Spinal cord (tissue), 10 donors: ENCODE results near the gene MAP4. TPM values are rescaled to one million over a fixed set of nuclear protein-coding genes. Genes with fewer than 3 reads are reported as not detected.

Experiments used
- DNase-seq, 6 donors: peaks; one replicate each; pipeline versions ENCODE4 v3.0.0 to v3.0.0-alpha.2; 2013 to 2015; ENCODE audit warnings: low spot score in 6 of 6, low read depth in 4 of 6
- H3K27ac ChIP-seq: one replicate; pipeline ENCODE4 v1.5.1; 2013; ENCODE audit warnings: low read depth, low read length, control low read depth
- H3K27me3 ChIP-seq: one replicate; pipeline ENCODE4 v1.6.1; 2013; ENCODE audit warnings: low read length; ENCODE audit not compliant: control insufficient read depth, insufficient read depth
- H3K36me3 ChIP-seq: one replicate; pipeline ENCODE4 v1.6.1; 2013; ENCODE audit warnings: low read length; ENCODE audit not compliant: control insufficient read depth, insufficient read depth
- H3K4me1 ChIP-seq: one replicate; pipeline ENCODE4 v1.6.1; 2013; ENCODE audit warnings: low read length; ENCODE audit not compliant: control insufficient read depth, insufficient read depth
- H3K4me3 ChIP-seq: one replicate; pipeline ENCODE4 v1.5.1; 2013; ENCODE audit warnings: low read depth, low read length, control low read depth
- H3K9me3 ChIP-seq: one replicate; pipeline ENCODE4 v1.6.1; 2013; ENCODE audit warnings: low read length; ENCODE audit not compliant: control insufficient read depth, insufficient read depth
- WGBS: methylation state at CpG from one replicate; pipeline ENCODE4 v1.1.5; 2013; ENCODE audit warnings: missing lambda C conversion rate; ENCODE audit not compliant: insufficient coverage; 5-methylcytosine and 5-hydroxymethylcytosine counted together
- polyA plus RNA-seq, 2 donors: library from polyadenylated mRNA; unstranded; fragments of 120-200 nt; gene quantifications; one replicate each; pipeline ENCODE4 v1.2.1, GENCODE V29; 2013; ENCODE audit not compliant: insufficient read length in 2 of 2
- total RNA-seq, 2 donors: library from RNA; depleted of rRNA in 1 of 2; stranded (reverse); fragments of 120-200 nt in 1 of 2; fragments of >200 nt in 1 of 2; gene quantifications; one replicate each; pipeline versions ENCODE4 v1.2.3 to v1.2.4, GENCODE V29; 2013 to 2014
- donor health status: healthy.

The MAP4 gene
- total and polyA plus RNA-seq, 4 donors, result 123 to 344 (median 278) TPM

DNA sequence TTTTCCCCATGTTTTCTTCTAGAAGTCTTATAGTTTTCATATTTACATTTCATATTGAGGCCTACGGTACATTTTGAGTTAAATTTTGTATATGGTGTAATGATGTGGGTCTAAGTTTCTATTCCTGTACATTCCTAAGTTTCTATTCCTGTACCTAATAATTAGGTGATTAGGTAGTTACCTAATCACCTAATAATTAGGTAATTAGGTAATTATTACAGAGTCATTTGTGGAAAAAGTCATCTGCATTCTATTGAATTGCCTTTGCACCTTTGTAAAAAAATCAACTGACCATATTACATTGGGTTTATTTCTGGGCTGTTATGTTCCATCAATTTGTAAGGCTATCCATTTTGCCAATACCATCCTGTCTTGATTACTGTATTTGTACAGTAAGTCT is 37.1 kb downstream of the MAP4 start:
- Histone ChIP-seq H3K27ac (no peak overlapping the region), H3K9me3 (no peaks in the 10 kb centered on the region), H3K36me3 (no peaks in the 10 kb centered on the region), H3K4me3 (no peak overlapping the region), H3K27me3 (no peaks in the 10 kb centered on the region), H3K4me1 (no peaks in the 10 kb centered on the region)
- DNase-seq, result no peak
- WGBS, result no CpG with 5 or more reads among the region's 1 CpG

DNA sequence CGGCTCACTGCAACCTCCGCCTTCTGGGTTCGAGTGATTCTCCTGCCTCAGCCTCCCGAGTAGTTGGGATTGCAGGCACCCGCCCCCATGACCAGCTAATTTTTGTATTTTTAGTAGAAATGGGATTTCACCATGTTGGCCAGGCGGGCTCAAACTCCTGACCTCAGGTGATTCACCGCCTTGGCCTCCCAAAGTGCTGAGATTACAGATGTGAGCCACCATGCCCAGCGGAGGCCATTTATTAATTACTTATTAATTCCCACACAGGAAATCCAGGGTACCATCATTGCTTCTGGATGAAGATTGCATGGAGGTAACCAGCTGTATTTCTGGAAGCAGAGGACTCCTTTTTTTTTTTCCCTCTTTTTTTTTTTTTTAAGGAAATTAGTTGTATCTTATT is 37.8 kb downstream of the MAP4 start:
- Histone ChIP-seq H3K4me1 (no peaks in the 10 kb centered on the region), H3K36me3 (no peaks in the 10 kb centered on the region), H3K27me3 (no peaks in the 10 kb centered on the region), H3K9me3 (no peaks in the 10 kb centered on the region), H3K4me3 (no peak overlapping the region), H3K27ac (no peak overlapping the region)
- no peak for DNase-seq
- WGBS, result 95% methylated on average over 5 of the region's 8 CpGs

- no peaks in the 10 kb centered on the region for H3K9me3 ChIP-seq
- no peaks in the 10 kb centered on the region for H3K36me3 ChIP-seq
- no peaks in the 10 kb centered on the region for H3K27me3 ChIP-seq
- DNase-seq, result no peak
- H3K4me3 ChIP-seq, result no peak overlapping the region
- no peak overlapping the region for H3K27ac ChIP-seq
- H3K4me1 ChIP-seq, result no peaks in the 10 kb centered on the region
- 60% methylated on average over 1 of the region's 3 CpGs for WGBS
These were observed 40.0 kb downstream of the MAP4 start for GRCh38 chr3:47976135-47976732.

DNA sequence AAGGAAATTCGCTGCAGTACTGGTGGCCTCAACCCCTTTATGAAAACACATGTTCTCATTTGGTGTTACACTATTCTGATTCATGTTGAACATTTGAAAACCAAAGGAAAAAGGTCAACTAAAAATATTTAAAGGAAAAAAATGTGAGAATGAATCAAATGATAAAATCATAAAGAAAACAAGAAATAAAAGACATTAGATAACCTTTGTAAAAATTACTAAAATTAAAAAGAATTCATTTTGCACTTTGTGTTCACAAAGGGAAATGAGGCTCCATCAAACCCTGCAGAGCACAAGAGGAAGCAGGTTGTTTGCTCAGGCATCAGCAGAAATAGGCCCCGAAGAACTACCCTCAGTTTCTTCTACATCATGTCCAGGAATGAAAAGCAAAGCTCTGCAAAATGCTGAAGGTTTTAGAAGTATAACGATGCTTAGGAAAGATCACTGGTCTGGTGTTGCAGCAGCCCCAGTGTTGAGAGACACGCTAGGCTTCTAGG is 41.2 kb downstream of the MAP4 start:
- H3K4me1 ChIP-seq, result no peaks in the 10 kb centered on the region
- H3K4me3 ChIP-seq, result no peak overlapping the region
- no peaks in the 10 kb centered on the region for H3K36me3 ChIP-seq
- H3K27me3 ChIP-seq, result no peaks in the 10 kb centered on the region
- no peaks in the 10 kb centered on the region for H3K9me3 ChIP-seq
- H3K27ac ChIP-seq, result no peak overlapping the region
- WGBS, result 88% methylated on average over 1 of the region's 4 CpGs
- DNase-seq, result no peak

DNA sequence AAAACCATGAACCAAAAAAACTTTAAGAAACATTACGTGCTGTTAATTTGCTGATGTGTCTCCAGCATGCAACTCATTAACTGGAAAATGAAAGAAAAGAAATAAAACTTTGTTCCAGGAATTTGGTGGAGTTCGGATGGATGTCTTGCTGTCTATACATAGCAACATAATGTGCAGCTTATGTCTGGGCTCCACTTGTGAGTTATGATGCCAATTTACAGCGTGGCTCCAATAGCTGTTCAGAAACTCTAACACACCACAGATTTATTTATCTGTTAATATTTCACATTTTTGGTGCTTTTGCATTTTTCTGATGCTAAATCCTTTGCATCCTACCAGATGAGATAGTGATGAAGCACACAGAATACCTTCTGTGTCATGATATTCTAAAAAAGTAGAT is 45.1 kb downstream of the MAP4 start:
- Histone ChIP-seq H3K4me3 (no peak overlapping the region), H3K9me3 (no peaks in the 10 kb centered on the region), H3K27me3 (no peaks in the 10 kb centered on the region), H3K4me1 (no peaks in the 10 kb centered on the region), H3K36me3 (no peaks in the 10 kb centered on the region), H3K27ac (no peak overlapping the region)
- DNase-seq, result peak in 1 of 6 donors; percentile 75
- no CpG with 5 or more reads among the region's 3 CpGs for WGBS

- no CpG with 5 or more reads among the region's 4 CpGs for WGBS
- Histone ChIP-seq H3K27ac (no peak overlapping the region), H3K4me1 (peaks cover 7% of the 10 kb centered on the region), H3K27me3 (no peaks in the 10 kb centered on the region), H3K9me3 (peaks cover 1% of the 10 kb centered on the region), H3K4me3 (no peak overlapping the region), H3K36me3 (no peaks in the 10 kb centered on the region)
- no peak for DNase-seq
These were observed 51.5 kb downstream of the MAP4 start for GRCh38 chr3:47964740-47965139.

- Histone ChIP-seq H3K36me3 (no peaks in the 10 kb centered on the region), H3K27me3 (no peaks in the 10 kb centered on the region), H3K27ac (peak overlapping the region; percentile 22), H3K9me3 (peaks cover 1% of the 10 kb centered on the region), H3K4me3 (no peak overlapping the region), H3K4me1 (peaks cover 7% of the 10 kb centered on the region)
- DNase-seq, result peak in 3 of 6 donors; percentile 14 to 55 (median 26)
- WGBS, result 47% methylated on average over 4 of the region's 5 CpGs
These were observed 54.2 kb downstream of the MAP4 start for GRCh38 chr3:47961815-47962606.

- Histone ChIP-seq H3K27ac (no peak overlapping the region), H3K27me3 (no peaks in the 10 kb centered on the region)
- WGBS, result no CpG with 5 or more reads among the region's 1 CpG
These were observed 55.2 kb downstream of the MAP4 start for GRCh38 chr3:47961036-47961435.

GRCh38 chr3:47956521-47956920 is 59.7 kb downstream of the MAP4 start:
- Histone ChIP-seq H3K9me3 (no peaks in the 10 kb centered on the region), H3K4me3 (no peak overlapping the region), H3K4me1 (peaks cover under 1% of the 10 kb centered on the region), H3K27ac (no peak overlapping the region), H3K27me3 (no peaks in the 10 kb centered on the region), H3K36me3 (no peaks in the 10 kb centered on the region)
- DNase-seq, result no peak
- WGBS, result no CpG with 5 or more reads among the region's 1 CpG

More at GRCh38 chr3:47961036-47961435, 55.2 kb downstream of the MAP4 start:
- peaks cover 7% of the 10 kb centered on the region for H3K4me1 ChIP-seq
- H3K4me3 ChIP-seq, result no peak overlapping the region
- peaks cover 1% of the 10 kb centered on the region for H3K9me3 ChIP-seq
- no peaks in the 10 kb centered on the region for H3K36me3 ChIP-seq
- no peak for DNase-seq

DNA sequence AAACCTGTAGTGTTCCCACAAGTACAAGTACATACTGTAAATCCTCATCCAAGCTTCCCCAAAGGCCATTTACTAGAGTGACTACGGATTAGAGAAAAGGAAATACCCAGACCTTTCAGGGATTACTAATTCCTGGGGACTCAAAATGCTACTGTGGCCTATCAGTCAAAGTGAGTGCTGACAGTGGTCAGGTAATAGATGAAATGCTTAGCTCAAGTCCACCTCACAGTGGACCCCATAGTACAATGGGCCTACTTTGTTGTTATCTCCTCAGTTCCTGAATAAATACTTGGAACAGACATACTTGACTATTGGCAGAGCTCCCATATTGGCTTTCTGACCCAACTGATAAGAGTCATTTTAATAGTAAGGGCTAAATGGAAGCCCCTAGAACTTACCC is 61.6 kb downstream of the MAP4 start:
- no CpG with 5 or more reads among the region's 1 CpG for WGBS
- no peaks in the 10 kb centered on the region for H3K36me3 ChIP-seq
- no peak overlapping the region for H3K27ac ChIP-seq
- no peaks in the 10 kb centered on the region for H3K27me3 ChIP-seq
- H3K4me1 ChIP-seq, result no peaks in the 10 kb centered on the region
- no peak for DNase-seq
- H3K9me3 ChIP-seq, result no peaks in the 10 kb centered on the region
- H3K4me3 ChIP-seq, result no peak overlapping the region
